HG02981 (cell line): ENCODE measurements around the gene TBX4.
"Not testable (repeated sequence)": the region's sequence is repeated elsewhere in the genome, so short reads cannot be mapped to it uniquely, and the experiment has no call there.

Source experiments
- ATAC-seq: cut with Tn5 transposase; IDR thresholded peaks from one replicate; pipeline ENCODE4 v1.9.1; 2021; ENCODE audit warnings: mild to moderate bottlenecking, moderate library complexity; ENCODE audit not compliant: unreplicated experiment

TBX4 gene

GRCh38 chr17:61496174-61496956 is 44.1 kb downstream of the TBX4 start:
- ATAC-seq = no peak

- ATAC-seq = no peak
Observed at GRCh38 chr17:61496957-61497653, 44.9 kb downstream of the TBX4 start.

- no peak for ATAC-seq
Observed at GRCh38 chr17:61498042-61498994, 46.1 kb downstream of the TBX4 start.

GRCh38 chr17:61499632-61500031 is 47.4 kb downstream of the TBX4 start:
- ATAC-seq = no peak

- no peak for ATAC-seq
Observed at GRCh38 chr17:61500287-61500686, 48.1 kb downstream of the TBX4 start.

GRCh38 chr17:61502292-61502691 is 50.1 kb downstream of the TBX4 start:
- ATAC-seq = no peak

GRCh38 chr17:61503961-61504360 is 51.7 kb downstream of the TBX4 start:
- no peak for ATAC-seq

- ATAC-seq = no peak
Observed at GRCh38 chr17:61504697-61505096, 52.5 kb downstream of the TBX4 start.

- ATAC-seq = no peak
Observed at GRCh38 chr17:61505846-61506627, 53.8 kb downstream of the TBX4 start.

GRCh38 chr17:61507383-61508066 is 55.3 kb downstream of the TBX4 start:
- no peak for ATAC-seq

- no peak for ATAC-seq
Observed at GRCh38 chr17:61508912-61509311, 56.7 kb downstream of the TBX4 start.

- not testable (repeated sequence) for ATAC-seq
Observed at GRCh38 chr17:61509454-61509853, 57.2 kb downstream of the TBX4 start.

- ATAC-seq = no peak
Observed at GRCh38 chr17:61510237-61510636, 58.0 kb downstream of the TBX4 start.

- ATAC-seq = no peak
Observed at GRCh38 chr17:61510991-61511390, 58.8 kb downstream of the TBX4 start.

- no peak for ATAC-seq
Observed at GRCh38 chr17:61511480-61512182, 59.4 kb downstream of the TBX4 start.

- ATAC-seq = no peak
Observed at GRCh38 chr17:61514491-61514890, 62.3 kb downstream of the TBX4 start.

GRCh38 chr17:61517265-61517664 is 65.0 kb downstream of the TBX4 start:
- ATAC-seq = no peak

- no peak for ATAC-seq
Observed at GRCh38 chr17:61517843-61518606, 65.8 kb downstream of the TBX4 start.

GRCh38 chr17:61519139-61519538 is 66.9 kb downstream of the TBX4 start:
- ATAC-seq = no peak
